Stomach (tissue), 9 donors: Measurements from ENCODE around the gene COX19. TPM values are rescaled to one million over a fixed set of nuclear protein-coding genes. Genes with fewer than 3 reads are reported as not detected.
"Not testable (repeated sequence)": the region's sequence is repeated elsewhere in the genome, so short reads cannot be mapped to it uniquely, and the experiment has no call there.

ENCODE experiments used
- DNase-seq, 2 donors: peaks; one replicate each; pipeline versions ENCODE4 v3.0.0 to v3.0.0-alpha.2; 2013 to 2019
- H3K27ac ChIP-seq, 5 donors: fragments of 200-600 bp in 4 of 5; sonication (generic) in 4 of 5; one replicate each; pipeline ENCODE4 v1.5.1; 2013 to 2019; ENCODE audit warnings: mild to moderate bottlenecking in 1 of 5, moderate library complexity in 1 of 5
- H3K27me3 ChIP-seq, 3 donors: fragments of 200-600 bp; sonication (generic); one replicate each; pipeline ENCODE4 v1.5.1; 2017 to 2019; ENCODE audit warnings: mixed run types in 1 of 3
- H3K36me3 ChIP-seq, 4 donors: fragments of 200-600 bp; sonication (generic); 1 replicate in 3 of 4; 2 replicates in 1 of 4; pipeline ENCODE4 v1.5.1; 2016 to 2019
- H3K4me1 ChIP-seq, 4 donors: fragments of 200-600 bp; sonication (generic); one replicate each; pipeline ENCODE4 v1.5.1; 2016 to 2019
- H3K4me3 ChIP-seq, 4 donors: fragments of 200-600 bp; sonication (generic) in 3 of 4; one replicate each; pipeline ENCODE4 v1.5.1; 2016 to 2019; ENCODE audit warnings: mild to moderate bottlenecking in 1 of 4
- H3K9me3 ChIP-seq, 4 donors: fragments of 200-600 bp; sonication (generic); one replicate each; pipeline ENCODE4 v1.5.1; 2016 to 2019
- EP300 ChIP-seq: sonication (generic); formaldehyde crosslinking; IDR thresholded peaks from one replicate; pipeline ENCODE4 v1.6.1; 2017; ENCODE audit warnings: antibody characterized with exemption
- POLR2A ChIP-seq, 4 donors: fragments of 450-650 bp; IDR thresholded peaks; one replicate each; pipeline ENCODE4 v1.6.1; 2016; ENCODE audit warnings: antibody characterized with exemption in 4 of 4, control low read depth in 2 of 4, mild to moderate bottlenecking in 1 of 4, moderate library complexity in 1 of 4
- POLR2AphosphoS5 ChIP-seq, 3 donors: sonication (generic); formaldehyde crosslinking; IDR thresholded peaks; one replicate each; pipeline ENCODE4 v1.6.1; 2016; ENCODE audit warnings: antibody characterized with exemption in 3 of 3
- whole genome bisulfite sequencing, 5 donors: extraction: QIAGEN DNeasy Blood & Tissue Kit in 3 of 5; methylation state at CpG; one replicate each; pipeline versions ENCODE4 v1.1.5 to v1.1.7; 2013 to 2018; 5-methylcytosine and 5-hydroxymethylcytosine counted together
- intact Hi-C: fragments of 100-400 bp; cut with DNase I; formaldehyde crosslinking; loops from one replicate; pipeline ENCODE4 v1.15.1; 2023; ENCODE audit warnings: low total_unique reads
- polyA plus RNA-seq, 3 donors: library from polyadenylated mRNA; stranded (reverse); fragments of 200-250 nt; gene quantifications; one replicate each; pipeline ENCODE4 v1.2.3, GENCODE V29; 2013
- total RNA-seq, 5 donors: library from RNA; depleted of rRNA; stranded (reverse); fragments of >200 nt; gene quantifications; one replicate each; pipeline versions ENCODE4 v1.1.0 to v1.2.3, GENCODE V29; 2014 to 2016
- TF ChIP-seq, protein P1 (sequence below), 7 experiments: fragments of 450-650 bp in 4 of 7; fragments of 200-600 bp in 3 of 7; sonication (generic) in 3 of 7; IDR thresholded peaks; one replicate each; pipeline ENCODE4 v1.5.1; 2016 to 2019; ENCODE audit warnings: antibody characterized with exemption in 7 of 7, control low read depth in 2 of 7, mild to moderate bottlenecking in 1 of 7
- donor health status: healthy with polysubstance abuse.
- donor health status: Bipolar disorder and iron deficiency.
- donor health status: healthy.

The COX19 gene
- total and polyA plus RNA-seq, 8 donors, result 2.3 to 26.6 (median 6.6) TPM

DNA sequence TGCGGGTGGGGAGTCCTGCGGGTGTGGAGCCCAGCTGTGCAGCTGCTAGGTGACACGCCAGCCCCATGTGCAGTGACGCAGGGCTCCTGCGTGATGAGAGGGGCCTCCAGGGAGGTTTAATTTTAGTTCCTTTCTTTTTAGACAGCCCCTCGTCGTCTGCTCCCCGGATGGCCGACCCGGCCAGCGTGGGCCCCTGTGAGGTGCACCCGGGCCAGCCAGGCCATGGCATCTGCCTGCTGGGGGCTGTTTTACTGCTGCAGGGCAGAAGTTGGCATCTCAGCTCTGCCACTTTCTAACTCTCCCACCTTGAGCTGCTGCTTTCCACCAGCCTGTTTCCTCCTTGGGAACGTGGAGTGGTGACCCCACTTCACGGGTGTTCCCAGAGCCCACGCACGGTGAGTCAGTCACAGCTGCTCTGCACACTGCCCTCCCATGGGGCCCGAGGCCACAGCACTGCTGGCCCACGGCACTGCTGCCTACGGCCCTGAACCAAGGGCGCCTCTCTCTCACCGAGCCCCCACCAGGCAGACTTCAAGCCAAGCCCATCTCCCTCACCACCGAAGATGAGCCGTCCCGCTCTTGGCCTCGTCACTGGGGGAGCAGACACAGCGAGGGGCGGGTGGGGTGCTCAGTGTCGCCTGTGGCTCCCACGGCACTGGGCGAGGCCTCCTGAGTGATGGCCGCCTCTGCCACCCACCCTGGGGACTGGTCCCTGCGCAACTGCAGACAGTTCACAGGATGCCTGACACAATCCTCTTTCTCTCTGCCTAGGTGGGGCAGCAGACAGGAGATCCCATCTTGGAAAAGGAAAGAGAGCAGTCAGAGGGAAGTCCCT lies 28.9 kb upstream of the COX19 start:
- H3K36me3 ChIP-seq, result peaks cover 5 to 70% (median 57%) of the 10 kb centered on the region in 4 donors
- no peak overlapping the region for H3K4me3 ChIP-seq
- intact Hi-C loops, result no loop called here
- DNase-seq, result no peak
- TF ChIP-seq POLR2A (IDR thresholded peaks at IDR 0.05) (no peak), POLR2AphosphoS5 (IDR thresholded peaks at IDR 0.05) (no peak), EP300 (no peak)
- TF ChIP-seq, protein P1, sequence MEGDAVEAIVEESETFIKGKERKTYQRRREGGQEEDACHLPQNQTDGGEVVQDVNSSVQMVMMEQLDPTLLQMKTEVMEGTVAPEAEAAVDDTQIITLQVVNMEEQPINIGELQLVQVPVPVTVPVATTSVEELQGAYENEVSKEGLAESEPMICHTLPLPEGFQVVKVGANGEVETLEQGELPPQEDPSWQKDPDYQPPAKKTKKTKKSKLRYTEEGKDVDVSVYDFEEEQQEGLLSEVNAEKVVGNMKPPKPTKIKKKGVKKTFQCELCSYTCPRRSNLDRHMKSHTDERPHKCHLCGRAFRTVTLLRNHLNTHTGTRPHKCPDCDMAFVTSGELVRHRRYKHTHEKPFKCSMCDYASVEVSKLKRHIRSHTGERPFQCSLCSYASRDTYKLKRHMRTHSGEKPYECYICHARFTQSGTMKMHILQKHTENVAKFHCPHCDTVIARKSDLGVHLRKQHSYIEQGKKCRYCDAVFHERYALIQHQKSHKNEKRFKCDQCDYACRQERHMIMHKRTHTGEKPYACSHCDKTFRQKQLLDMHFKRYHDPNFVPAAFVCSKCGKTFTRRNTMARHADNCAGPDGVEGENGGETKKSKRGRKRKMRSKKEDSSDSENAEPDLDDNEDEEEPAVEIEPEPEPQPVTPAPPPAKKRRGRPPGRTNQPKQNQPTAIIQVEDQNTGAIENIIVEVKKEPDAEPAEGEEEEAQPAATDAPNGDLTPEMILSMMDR (IDR thresholded peaks at IDR 0.05), result no peak
- no peak overlapping the region for H3K27ac ChIP-seq
- H3K27me3 ChIP-seq, result no peaks in the 10 kb centered on the region
- no peaks in the 10 kb centered on the region for H3K9me3 ChIP-seq
- H3K4me1 ChIP-seq, result no peaks in the 10 kb centered on the region
- 86 to 90% (median 86%) methylated on average over 23 to 32 of the region's 32 CpGs for WGBS, 5 donors

DNA sequence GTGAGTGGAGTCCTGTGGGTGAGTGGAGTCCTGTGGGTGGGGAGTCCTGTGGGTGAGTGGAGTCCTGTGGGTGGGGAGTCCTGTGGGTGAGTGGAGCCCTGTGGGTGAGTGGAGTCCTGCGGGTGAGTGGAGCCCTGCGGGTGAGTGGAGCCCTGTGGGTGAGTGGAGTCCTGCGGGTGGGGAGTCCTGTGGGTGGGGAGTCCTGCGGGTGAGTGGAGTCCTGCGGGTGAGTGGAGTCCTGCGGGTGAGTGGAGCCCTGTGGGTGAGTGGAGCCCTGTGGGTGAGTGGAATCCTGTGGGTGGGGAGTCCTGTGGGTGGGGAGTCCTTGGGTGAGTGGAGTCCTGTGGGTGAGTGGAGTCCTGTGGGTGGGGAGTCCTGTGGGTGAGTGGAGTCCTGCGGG lies 27.1 kb upstream of the COX19 start:
- peaks cover 0 to 67% (median 56%) of the 10 kb centered on the region in 4 donors for H3K36me3 ChIP-seq
- 84 to 100% (median 94%) methylated on average over 2 to 7 of the region's 7 CpGs for WGBS, 5 donors
- H3K27ac ChIP-seq, H3K9me3 ChIP-seq, DNase-seq, H3K27me3 ChIP-seq, H3K4me3 ChIP-seq, intact Hi-C loops, H3K4me1 ChIP-seq: not testable (repeated sequence)

DNA sequence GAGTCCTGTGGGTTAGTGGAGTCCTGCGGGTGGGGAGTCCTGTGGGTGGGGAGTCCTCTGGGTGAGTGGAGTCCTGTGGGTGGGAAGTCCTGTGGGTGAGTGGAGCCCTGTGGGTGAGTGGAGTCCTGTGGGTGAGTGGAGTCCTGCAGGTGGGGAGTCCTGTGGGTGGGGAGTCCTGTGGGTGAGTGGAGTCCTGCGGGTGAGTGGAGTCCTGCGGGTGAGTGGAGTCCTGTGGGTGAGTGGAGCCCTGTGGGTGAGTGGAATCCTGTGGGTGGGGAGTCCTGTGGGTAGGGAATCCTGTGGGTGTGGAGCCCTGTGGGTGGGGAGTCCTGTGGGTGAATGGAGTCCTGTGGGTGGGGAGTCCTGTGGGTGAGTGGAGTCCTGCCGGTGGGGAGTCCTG lies 26.7 kb upstream of the COX19 start:
- intact Hi-C loops, DNase-seq: not testable (repeated sequence)

DNA sequence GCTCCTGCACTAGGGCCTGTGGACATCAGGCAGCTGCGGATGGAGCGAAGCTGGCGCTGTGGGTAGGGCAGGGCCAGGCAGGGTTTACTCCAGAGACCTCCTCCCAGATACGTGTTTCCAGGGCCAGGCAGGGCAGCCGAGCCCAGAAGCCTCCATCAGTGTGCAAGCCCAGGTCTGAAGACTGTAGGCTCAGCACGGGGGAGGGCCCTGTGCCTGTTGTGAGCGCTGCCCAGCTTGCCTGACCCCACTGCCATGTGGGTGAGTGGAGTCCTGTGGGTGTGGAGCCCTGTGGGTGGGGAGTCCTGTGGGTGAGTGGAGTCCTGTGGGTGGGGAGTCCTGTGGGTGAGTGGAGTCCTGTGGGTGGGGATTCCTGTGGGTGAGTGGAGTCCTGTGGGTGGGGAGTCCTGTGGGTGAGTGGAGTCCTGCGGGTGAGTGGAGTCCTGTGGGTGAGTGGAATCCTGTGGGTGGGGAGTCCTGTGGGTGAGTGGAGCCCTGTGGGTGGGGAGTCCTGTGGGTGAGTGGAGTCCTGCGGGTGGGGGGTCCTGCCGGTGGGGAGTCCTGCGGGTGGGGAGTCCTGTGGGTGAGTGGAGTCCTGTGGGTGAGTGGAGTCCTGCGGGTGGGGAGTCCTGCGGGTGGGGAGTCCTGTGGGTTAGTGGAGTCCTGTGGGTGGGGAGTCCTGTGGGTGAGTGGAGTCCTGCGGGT lies 25.9 kb upstream of the COX19 start:
- peak in 1 of 2 donors; percentile 43 for DNase-seq
- intact Hi-C loops, H3K4me3 ChIP-seq, H3K27me3 ChIP-seq, H3K9me3 ChIP-seq, H3K4me1 ChIP-seq, H3K27ac ChIP-seq: not testable (repeated sequence)
- H3K36me3 ChIP-seq, result peaks cover 0 to 67% (median 59%) of the 10 kb centered on the region in 4 donors
- 62 to 92% (median 89%) methylated on average over 7 to 14 of the region's 14 CpGs for WGBS, 5 donors

More for the DNA sequence above, 26.7 kb upstream of the COX19 start:
- not testable (repeated sequence) for H3K27me3 ChIP-seq, H3K9me3 ChIP-seq, H3K27ac ChIP-seq, H3K4me1 ChIP-seq, H3K4me3 ChIP-seq
- WGBS, 5 donors, result 87 to 100% (median 93%) methylated on average over 4 of the region's 4 CpGs
- H3K36me3 ChIP-seq, result peaks cover 0 to 67% (median 56%) of the 10 kb centered on the region in 4 donors

DNA sequence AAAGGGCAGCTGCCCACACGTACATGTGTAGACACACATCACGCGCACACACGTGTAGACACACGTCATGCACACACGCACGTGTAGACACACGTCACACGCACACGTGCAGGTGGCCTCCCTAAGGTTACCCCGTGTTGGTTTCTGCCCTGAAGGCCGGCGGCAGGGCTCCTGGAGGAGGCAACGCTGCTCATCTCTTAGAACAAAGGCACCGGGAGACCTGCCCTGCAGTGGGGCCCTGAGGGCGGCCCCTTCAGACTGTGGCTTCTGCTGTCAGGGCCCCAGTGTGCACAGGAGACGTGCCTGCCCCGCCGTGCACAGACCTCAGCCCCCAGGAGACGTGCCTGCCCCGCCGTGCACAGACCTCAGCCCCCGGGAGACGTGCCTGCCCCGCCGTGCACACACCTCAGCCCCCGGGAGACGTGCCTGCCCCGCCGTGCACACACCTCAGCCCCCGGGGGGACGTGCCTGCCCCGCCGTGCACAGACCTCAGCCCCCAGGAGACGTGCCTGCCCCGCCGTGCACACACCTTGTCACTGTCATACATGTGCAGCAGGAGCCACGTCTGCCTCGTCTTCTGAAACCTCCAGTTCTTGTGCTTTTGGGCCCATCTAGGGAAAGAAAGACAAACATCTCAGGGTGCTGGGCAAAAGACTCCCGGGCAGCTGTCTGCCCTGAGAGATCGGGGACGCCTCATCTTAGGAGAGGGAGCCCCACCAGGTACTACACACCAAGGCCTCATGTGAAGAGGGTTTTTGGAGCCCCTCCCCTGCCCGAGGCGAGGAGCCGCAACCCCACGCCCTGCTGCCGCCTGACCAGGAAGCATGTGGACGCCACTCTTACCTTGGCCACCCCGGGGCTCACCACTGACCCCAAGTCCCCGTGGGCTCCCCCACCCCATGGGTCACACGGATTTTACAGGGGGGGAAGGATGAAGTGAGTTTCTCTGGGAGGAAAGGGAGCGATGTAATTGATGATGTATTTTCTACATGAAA lies 24.9 kb upstream of the COX19 start:
- no peak for TF ChIP-seq POLR2AphosphoS5 (IDR thresholded peaks at IDR 0.05)
- Histone ChIP-seq H3K4me1 (no peaks in the 10 kb centered on the region), H3K36me3 (peaks cover 0 to 71% (median 61%) of the 10 kb centered on the region in 4 donors), H3K4me3 (no peak overlapping the region), H3K27ac (no peak overlapping the region), H3K27me3 (no peaks in the 10 kb centered on the region), H3K9me3 (no peaks in the 10 kb centered on the region)
- no peak for DNase-seq
- WGBS, 5 donors, result 76 to 88% (median 87%) methylated on average over 30 to 52 of the region's 52 CpGs
- intact Hi-C loops, result loop anchor here (5.0 to 10.0 kb wide), 2 partner anchors 62 to 155 kb away; no protein-coding TSS in a partner anchor
